Subcutaneous adipose tissue (tissue), 4 donors: Measurements from ENCODE around the gene EPS8L3. TPM values are rescaled to one million over a fixed set of nuclear protein-coding genes. Genes with fewer than 3 reads are reported as not detected.

Experiments used
- CTCF ChIP-seq: fragments of 450-650 bp; IDR thresholded peaks from one replicate; pipeline ENCODE4 v1.5.1; 2016; ENCODE audit warnings: low read depth, mild to moderate bottlenecking, control low read depth, antibody characterized with exemption, moderate library complexity
- total RNA-seq, 4 donors: library from RNA; depleted of rRNA; stranded (reverse); fragments of >200 nt; gene quantifications; one replicate each; pipeline ENCODE4 v1.1.0, GENCODE V29; 2016

EPS8L3 gene
- total RNA-seq, 4 donors from 2014 or later, result not detected

- TF ChIP-seq CTCF, result no peak
These were observed 14.5 kb downstream of the EPS8L3 start for GRCh38 chr1:109749221-109749620.

- TF ChIP-seq CTCF, result no peak
These were observed 22.9 kb downstream of the EPS8L3 start, which contains the start of gene GSTM3 for GRCh38 chr1:109740615-109741373. TSS of gene GSTM3 (minus strand) at chr1:109741038. CDS start at chr1:109740287, 751 bp downstream.

GRCh38 chr1:109739738-109740614, 23.7 kb downstream of the EPS8L3 start:
- TF ChIP-seq CTCF, result no peak

- no peak for TF ChIP-seq CTCF
These were observed 30.4 kb downstream of the EPS8L3 start for GRCh38 chr1:109733236-109733870.

GRCh38 chr1:109732390-109732881, 31.3 kb downstream of the EPS8L3 start:
- TF ChIP-seq CTCF, result no peak

GRCh38 chr1:109730666-109731065, 33.1 kb downstream of the EPS8L3 start:
- TF ChIP-seq CTCF, result no peak
